AG08395 (cell line): ENCODE data around the gene SAMD13.
A peak's percentile ranks its signal among the peaks of the same experiment; 100 is the strongest.

Experiments used
- DNase-seq: peaks from one replicate; pipeline ENCODE4 v3.0.0; 2012; ENCODE audit warnings: mixed read lengths, low spot score

Gene SAMD13, protein sequence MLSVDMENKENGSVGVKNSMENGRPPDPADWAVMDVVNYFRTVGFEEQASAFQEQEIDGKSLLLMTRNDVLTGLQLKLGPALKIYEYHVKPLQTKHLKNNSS

DNA sequence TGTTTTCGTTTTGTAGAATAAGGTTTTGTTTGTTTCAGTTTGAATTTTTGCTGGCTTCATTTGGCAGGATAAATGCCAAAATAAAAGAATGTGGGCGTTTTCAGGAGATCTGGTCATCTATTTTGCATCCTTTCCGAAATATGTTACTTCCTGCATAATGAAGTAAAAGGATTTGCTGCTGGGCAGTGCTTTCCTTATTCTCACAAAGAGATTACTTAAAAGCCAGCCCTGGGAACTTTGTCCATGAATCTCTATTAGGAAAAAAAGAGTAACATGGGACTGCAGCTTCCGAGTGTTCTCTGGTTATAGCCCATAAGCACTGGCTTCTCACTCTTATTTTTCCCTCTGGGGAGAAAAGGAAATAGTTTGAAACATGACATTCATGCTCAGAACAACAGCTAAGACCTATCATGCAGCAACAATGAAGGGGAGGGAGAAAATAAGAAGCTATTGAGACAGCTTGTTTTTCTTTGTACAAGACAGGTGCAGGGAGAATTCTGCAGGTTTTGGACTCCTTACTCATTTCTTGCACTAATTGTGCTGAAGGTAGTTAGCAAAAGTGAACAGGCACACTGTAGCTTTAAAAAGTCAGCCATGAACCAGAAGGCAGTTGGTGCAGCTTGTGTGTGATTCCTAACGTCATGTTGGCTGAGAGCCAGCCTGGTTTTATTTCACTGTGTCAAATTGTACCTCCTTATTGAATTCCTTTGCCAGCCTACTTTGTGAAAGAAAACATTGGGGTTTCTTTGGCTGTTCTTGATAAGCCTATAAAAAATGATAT lies at the start of gene SAMD13:
Gene SAMD13 (plus strand): TSS at position 705 of the 781 bp plus-strand sequence. CDS start 1,527 bp downstream, outside the sequence.
- DNase-seq, result peak; percentile 39

DNA sequence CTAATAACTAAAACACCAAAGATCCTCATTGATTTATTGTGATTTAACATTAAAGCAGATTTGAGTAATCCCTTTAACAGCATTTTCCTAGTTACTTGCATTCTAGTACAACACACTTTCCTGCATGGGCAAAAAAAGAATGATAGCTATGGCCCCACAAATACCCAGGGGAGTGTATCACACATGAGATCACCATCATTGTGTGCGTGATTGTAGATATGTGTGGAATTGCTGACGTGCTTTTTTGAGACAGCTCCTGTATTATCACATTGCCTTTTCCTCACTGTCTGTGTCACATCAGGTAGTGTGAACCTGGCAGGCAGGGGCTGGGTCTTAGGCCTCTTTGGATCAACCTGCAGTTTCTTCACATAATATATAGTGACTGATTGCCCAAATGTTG lies 48.5 kb upstream of the SAMD13 start:
- DNase-seq, result peak; percentile 13

DNA sequence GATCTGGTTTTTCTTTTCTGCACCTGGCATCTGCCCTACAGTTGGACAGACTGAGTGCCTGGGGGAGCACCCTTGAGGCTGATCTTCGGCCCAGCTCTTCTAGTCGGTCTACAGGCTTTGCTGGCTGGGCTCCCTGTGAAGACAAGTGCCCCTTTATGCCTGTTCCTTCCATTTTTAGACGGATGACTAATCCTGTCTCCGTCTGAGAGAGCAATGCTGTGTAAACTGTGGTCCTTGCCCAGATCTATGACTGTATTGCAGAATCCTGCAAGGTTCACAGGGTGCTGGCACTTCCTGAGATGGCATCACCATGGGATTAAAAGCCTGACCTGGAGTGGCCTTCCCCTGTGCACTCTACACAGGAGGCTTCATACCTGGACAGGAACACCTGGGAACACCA lies 47.6 kb upstream of the SAMD13 start:
- DNase-seq, result peak; percentile 83

DNA sequence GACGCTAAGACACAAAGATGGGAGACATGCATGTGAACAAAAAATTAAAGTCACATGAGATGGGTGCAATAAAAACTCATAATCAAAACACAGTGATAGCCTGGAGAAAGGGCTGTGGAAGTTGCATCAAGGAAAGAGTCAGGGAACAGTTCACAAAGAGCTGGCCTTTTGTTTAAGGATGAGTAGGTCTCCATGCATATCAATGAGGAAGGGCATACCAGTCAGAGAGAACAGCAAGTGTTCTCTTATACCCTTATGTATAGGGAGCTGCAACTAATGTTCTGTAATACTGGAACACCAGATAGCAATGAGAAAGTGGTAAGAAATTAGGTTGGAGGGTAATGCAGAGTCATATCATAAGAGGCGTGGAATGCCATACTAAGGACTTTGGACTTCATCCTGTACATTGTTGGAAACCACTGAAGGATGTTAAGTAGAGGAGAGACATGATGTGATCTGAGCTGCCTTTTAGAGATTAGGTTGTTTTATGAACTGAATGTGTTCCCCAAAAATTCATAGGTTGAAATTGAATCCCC lies 46.7 kb upstream of the SAMD13 start:
- DNase-seq, result no peak

DNA sequence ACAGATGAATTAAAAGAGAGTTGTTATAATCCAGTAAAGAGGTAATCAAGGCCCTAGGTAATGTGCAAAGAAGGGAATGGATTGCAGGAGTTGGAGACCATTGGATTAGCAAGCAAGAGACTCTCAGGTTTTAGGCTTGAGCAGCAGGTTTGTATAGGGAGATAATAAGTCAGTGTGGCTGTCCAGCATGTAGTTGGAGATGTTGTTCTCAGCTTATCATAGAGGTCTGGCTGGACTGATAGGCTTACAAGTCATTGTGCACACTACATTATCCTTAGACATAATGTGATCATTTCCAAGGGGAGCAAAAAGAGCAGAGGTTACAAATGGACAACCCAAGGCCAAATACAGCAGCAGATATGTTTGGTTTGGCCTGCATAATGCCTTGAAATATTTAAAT lies 45.9 kb upstream of the SAMD13 start:
- DNase-seq, result no peak

DNA sequence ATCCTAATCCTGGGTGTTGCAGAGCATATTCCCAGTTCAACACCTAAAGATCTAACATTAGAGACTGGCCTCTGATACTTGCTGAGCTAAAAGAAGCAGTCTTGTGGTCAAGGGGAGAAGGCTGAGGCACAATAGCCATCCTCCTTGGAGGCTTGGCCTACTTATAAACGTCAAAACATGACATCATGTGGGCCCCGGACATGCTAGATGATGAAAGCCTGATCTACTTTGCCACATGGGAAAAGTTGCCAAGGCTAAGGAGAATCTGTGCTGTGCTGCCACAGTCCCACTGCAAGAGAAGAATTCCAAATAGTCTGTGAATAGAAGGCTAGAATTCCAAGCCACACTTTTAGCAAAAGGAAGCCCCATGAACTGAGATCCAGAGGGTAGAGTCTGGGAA lies 43.9 kb upstream of the SAMD13 start:
- DNase-seq, result no peak

DNA sequence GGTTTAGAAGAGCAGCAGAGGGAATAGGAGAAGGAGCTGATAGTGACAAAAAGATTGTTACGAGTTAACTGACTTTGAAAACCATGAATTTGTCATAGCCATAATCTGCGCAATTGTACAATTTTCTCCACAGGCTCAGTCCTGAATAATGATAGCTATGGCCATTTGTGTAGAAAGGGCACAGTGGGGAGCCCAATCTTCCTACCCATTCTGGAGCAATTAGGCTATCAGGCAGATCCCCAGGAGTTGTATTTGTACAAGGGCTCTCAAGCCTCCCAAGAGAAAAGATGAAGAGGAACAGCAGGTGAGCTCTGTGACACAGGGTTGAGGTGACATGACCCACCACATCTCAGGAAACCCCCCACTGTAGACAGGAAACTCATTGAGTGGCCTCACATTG lies 42.1 kb upstream of the SAMD13 start:
- DNase-seq, result no peak

DNA sequence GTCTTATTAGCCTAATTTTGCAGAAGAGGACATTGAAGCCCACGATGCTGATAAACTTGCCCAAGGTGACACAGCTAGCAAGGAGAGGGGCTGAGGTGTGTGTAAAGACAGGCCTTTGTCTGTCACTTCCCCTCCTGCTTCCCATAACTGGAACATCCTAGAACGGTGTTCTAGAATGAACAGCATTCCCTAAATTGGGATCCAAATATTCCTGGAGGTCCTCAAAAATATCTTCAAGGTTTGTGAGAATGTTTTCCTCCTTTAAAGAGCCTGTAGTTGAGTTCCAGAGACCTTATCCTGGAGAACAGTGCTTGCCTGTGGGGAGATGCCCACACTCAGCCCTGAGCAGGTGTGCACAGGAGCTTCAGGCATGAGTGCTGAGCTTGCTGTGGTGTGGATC lies 41.5 kb upstream of the SAMD13 start:
- DNase-seq, result no peak

DNA sequence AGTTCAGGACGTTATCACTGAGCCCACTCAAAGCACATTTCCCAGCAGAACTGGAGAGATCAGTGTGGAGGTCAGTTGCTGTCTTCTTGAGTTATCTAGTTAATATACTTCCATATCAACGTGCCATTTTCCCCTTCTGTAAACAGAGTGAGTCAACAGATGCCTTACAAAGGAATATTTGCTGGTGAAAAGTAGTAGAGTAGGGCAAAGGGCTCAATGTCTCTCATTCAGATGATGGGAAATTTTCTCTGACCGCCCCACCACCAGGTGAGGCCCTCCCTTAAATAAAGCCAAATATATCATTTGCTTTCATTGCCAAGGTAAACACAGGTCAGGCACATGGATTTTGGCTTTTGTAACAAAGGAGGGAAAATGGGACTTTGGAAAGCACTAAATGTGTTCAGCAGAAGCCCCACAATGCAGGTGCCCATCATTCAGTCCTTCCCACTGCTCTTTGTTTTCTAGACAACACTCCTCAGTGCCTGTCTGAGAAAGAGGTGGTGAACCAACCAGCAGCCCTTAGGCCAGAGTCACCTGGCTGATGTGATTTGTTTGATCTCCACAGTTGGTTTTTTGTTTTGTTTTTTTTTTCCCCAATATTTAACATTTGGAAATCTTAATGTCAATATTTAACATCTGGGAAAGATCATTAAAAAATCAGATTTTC lies 40.5 kb upstream of the SAMD13 start:
- DNase-seq, result no peak

DNA sequence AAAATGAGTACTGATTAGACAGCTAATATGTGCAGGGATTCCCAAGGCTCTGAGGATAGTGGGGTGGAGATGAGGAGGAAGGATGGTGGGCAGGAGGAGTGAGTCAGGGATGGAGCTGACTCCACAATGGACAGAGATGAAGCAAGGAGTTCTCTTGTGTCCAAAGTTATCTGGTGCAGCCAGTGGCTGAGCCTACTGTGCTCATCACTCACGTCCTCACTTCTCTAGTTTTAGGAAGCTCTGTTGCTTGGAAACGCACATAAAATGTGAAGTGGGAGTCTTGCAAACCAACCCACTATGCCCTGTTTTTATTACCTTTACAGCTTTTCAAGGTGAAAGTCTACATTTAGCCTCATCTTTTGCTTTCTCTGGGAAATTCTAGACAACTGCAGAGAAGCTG lies 36.5 kb upstream of the SAMD13 start:
- DNase-seq, result no peak

DNA sequence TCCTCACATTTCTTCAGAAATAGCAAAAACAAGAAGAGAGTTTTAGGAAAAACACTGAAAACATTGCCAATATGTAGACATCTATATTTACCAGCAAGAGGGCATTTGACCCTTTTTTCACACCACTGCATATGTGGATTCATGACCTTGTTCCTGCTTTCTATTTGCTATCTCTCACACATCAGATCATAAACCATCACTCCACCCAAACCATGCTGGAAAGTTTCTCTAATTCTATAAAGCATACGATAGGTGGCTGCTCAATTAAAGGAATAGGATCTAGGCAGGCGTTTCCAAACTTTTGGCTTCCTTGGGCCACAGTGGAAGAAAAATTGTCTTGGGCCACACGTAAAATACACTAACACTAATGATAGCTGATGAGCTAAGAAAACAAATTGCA lies 35.6 kb upstream of the SAMD13 start:
- DNase-seq, result no peak

DNA sequence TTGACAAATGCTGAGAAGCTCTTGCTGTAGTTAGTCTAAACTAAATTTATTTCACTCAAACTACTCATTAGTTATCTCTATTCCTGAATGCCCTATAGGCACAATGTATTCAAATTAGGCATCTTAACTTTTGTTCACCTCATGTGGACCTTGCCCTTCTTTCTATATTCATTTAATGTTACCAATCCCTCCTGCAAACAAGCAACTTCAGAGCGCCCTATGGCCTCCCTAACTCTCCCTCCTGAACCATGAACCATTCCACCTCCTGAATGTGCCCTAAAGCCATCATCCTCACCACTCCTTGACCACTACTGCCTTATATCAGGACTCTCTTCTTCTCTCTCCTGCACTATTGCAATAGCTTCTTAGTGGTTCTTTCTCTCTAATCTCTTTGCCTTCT lies 34.8 kb upstream of the SAMD13 start:
- DNase-seq, result no peak

DNA sequence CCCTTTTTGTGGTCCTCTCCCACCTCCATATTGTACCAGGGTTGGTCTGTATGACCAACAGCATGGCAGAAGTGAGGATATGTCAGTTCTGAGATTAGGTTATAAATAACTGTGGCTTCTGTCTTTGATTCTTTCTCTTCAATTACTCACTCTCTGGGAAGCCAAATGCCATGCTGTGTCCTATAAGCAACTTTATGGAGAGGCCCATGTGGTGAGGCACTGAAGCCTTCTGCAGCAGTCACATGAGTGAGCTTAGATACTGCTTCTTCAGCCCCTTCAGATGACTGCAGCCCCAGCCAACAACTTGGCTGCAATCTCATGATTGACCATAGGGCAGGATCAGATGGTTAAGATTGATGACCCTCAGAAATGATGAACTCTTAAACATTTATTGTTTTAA lies 34.0 kb upstream of the SAMD13 start:
- no peak for DNase-seq

DNA sequence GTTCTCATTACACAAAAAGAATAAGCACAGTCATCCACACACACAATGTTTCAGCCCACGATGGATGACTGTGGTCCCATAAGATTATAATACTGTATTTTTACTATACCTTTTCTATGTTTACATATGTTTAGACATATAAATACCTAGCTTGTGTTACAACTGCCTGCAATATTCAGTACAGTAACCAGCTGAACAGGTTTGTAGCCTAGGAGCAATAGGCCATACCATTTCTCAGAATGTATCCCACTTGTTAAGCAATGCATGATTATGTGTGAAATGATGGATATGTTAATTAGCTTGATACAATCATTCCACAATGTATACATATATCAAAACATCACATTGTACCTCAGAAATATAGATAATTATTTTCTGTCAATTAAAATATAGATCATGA lies 33.2 kb upstream of the SAMD13 start:
- DNase-seq, result no peak

DNA sequence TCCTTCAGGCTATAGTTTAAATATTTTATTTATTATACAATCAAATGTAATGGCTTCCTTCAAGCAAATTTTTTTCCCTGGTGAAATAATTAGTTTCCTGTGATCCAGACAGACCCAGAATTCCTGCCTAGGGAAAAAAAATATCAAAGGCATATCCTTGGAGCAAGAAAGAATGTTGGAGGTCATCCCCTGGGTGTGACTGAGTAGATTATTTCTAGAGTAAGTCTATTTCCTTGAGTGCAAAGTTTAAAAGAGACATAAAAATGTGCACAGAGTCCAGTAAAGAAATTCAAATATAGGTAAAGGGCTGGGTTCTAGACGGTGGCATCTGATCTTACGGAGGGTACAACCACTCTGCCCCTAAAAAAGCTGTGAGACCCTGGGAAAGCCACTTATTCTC lies 32.2 kb upstream of the SAMD13 start:
- DNase-seq, result no peak

DNA sequence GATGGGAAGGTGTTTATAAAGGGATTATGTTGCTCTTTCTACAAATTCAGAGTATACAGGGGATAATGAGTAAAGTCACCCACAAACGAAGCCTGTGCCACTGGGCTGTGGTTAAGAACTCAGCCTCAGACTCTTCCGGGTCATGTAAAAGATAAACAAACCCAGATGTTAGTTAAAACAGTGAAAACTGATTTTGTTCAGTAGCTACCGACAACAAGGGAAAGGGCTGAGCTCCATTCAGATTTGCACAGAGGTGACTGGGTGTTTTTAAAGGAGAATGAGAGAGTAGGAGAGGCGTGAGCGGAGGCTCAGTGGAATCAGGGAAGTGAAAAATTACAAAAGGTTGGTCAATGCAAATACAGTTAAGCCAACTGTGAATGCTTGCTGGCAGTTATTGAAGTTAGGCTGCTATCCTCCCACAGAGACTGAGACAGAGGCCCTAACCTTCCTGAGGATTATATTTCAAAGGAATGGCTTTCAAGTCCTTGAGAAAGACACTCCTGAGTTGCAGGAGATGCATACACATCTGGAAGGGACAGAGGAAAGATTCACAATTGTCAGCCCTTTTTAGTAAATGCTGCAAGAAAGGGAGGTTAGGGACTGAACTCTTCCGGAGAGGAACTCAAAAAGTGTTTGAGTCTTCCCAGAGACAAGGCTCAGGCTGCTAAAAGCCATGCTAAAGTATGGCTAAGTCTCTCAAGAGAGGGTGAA lies 29.9 kb upstream of the SAMD13 start:
- peak; percentile 28 for DNase-seq

DNA sequence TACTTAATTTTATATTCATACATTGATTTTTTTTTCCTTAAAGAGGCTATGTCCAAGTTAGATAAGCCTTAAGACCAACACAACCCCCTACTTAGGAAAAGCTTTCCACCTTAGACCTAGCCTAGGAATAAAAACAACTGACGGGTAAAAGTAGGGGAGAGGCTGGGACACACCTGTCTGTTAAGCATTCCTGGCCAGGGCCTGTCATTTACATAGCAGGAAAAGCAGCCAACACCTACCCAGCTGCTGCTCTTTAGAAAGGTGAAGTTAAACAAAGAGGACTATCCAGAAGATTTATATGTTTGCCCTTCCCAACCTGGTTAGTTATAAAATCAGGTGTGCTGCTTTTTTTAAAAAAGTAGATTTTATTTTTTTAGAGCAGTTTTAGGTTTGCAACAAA lies 29.1 kb upstream of the SAMD13 start:
- DNase-seq, result no peak

DNA sequence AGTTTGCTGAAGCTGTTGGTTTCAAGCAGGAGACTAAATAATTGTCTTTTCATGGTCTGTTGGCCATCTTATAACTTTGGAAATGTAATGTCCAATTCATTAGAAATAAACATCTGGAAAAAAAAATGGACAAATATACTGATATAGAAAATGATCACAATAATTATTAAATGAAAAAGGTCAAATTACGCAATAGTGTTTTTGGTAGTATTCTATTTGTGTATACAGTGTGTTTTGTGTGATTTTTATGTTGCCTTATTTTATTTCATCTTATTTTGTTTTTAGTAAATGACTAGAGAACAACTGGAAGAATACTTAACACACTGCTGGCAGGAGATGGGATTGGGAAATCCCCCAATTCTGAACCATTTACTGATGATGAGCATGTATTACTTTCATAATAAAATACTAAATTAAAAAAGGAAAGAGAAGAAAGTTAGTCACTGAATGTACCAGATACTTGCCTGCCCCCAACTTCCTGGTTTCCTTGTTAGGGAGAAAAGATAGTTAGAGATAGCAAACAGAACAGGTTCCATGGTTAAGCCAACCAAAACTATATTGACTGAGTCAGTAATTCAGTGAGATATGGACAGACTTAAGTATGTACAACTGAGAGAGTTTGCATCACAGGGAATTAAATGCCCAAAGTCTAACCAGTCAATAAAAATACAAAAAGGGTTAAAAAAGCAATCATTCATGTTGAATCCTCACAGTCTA lies 24.0 kb upstream of the SAMD13 start:
- DNase-seq, result no peak

DNA sequence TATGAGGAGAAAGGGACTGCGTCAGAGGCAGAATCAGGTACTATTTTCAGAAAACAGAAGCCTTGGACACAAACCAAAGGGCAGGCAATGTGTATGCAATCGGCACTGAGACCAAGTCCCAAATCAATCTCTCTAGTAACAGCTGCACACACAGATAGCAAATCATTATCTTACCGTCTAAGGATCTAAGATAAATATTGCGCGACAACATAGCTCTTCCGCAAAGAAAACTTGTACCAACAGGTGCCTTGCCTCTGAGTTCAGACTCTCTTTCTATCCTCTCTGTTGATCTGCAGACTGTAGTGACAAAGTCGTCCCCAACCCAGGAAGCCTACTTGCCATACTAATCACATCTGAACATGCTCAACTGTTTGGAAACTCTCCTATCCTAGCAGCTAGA lies 22.6 kb upstream of the SAMD13 start:
- DNase-seq, result no peak

DNA sequence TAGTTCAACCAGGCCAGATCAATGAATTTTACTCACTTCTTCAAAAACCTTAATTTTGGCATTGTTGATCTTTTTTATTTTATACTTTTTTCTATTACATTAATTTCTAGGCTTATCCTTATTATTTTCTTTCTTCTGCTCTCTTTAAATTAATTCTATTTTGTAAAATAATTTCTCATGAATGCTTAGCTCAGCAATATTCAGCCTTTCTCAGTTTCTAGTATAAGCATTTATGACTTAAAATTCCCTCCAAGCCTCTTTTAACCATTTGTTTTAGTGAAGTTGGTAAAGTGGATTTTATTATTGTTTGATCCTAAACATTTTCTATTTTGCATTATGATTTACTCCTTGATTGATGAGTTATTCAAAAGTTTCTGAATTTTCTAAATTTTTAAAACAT lies 20.6 kb upstream of the SAMD13 start:
- no peak for DNase-seq

DNA sequence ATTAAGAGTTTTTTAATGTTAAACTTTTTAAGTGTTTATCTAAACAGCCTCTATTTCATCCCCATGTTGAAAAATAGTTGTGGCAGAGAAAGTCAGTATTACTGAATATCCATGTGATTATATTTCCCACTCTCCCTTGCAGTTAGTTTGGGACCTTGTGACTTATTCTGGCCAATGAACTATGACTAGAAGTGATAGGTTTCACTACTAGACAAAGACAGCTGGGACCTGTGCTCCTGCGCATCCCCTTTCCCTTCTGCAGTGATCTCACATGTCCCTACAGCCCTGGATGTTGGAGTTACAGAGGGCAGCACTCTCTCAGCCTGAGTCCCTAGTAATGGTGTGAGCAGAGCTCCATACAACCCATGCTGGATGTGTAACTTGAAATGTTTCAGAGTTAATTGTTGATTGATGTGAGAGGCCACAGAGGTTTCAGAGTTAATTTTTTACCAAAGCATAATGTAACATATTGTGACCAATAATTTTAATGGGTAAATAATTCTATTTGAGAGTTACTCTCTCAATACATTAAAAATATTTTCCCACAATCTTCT lies 18.7 kb upstream of the SAMD13 start:
- no peak for DNase-seq

DNA sequence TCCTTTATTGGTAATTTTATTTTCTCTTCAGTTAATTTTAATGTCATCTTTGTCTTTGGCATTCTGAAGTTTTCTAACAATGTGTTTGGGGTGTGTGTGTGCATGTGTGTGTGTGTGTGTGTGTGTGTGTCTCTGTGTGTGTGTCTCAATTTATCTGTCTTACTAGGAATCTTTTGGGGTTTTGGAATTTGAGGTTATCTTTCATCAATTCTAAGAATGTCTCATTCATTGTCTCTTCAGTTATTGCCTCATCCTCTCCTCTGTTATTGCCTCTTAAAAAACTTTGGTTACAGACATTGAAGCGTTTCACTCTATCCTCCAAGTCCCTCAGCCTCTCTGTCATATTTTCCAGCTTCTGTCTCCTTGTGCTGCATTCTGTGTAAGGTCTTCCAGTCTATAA lies 18.1 kb upstream of the SAMD13 start:
- no peak for DNase-seq
